GM10248 (cell line): ENCODE measurements around the gene MTHFSD.
A peak's percentile ranks its signal among the peaks of the same experiment; 100 is the strongest.

ENCODE experiments used
- CTCF ChIA-PET: fragments of 300-600 bp; sonication (Branson Sonifier 250); formaldehyde crosslinking; extraction: SDS; loops from one replicate; lab custom pipeline; 2021; ENCODE audit warnings: antibody characterized with exemption; lab: Yijun Ruan, JAX
- POLR2A ChIA-PET: fragments of 350-650 bp; sonication (Branson Sonifier 250); formaldehyde crosslinking; extraction: SDS; loops from one replicate; lab custom pipeline; 2020; ENCODE audit warnings: antibody characterized with exemption; lab: Yijun Ruan, JAX
- DNase-seq: peaks from one replicate; pipeline ENCODE4 v3.0.0; 2012; ENCODE audit errors: extremely low spot score
- TF ChIP-seq, protein P1 (sequence below): IDR thresholded peaks from 2 replicates; pipeline ENCODE4 v1.5.1; 2012; ENCODE audit warnings: mild to moderate bottlenecking, low read depth; ENCODE audit errors: extremely low read depth, missing control alignments, control extremely low read depth

Gene MTHFSD, protein sequence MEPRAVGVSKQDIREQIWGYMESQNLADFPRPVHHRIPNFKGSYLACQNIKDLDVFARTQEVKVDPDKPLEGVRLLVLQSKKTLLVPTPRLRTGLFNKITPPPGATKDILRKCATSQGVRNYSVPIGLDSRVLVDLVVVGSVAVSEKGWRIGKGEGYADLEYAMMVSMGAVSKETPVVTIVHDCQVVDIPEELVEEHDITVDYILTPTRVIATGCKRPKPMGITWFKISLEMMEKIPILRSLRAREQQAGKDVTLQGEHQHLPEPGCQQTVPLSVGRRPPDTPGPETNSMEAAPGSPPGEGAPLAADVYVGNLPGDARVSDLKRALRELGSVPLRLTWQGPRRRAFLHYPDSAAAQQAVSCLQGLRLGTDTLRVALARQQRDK

GRCh38 chr16:86554917-86555703 is at the start of gene MTHFSD:
TSS of gene MTHFSD (minus strand) at chr16:86555235. CDS start at chr16:86555184, 51 bp downstream.
- TF ChIP-seq, protein P1, sequence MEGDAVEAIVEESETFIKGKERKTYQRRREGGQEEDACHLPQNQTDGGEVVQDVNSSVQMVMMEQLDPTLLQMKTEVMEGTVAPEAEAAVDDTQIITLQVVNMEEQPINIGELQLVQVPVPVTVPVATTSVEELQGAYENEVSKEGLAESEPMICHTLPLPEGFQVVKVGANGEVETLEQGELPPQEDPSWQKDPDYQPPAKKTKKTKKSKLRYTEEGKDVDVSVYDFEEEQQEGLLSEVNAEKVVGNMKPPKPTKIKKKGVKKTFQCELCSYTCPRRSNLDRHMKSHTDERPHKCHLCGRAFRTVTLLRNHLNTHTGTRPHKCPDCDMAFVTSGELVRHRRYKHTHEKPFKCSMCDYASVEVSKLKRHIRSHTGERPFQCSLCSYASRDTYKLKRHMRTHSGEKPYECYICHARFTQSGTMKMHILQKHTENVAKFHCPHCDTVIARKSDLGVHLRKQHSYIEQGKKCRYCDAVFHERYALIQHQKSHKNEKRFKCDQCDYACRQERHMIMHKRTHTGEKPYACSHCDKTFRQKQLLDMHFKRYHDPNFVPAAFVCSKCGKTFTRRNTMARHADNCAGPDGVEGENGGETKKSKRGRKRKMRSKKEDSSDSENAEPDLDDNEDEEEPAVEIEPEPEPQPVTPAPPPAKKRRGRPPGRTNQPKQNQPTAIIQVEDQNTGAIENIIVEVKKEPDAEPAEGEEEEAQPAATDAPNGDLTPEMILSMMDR: no peak
- ChIA-PET POLR2A (interaction anchor here (0.6 kb wide), 1 partner anchor 1243 kb away, joined by 3 read pairs; no protein-coding TSS in a partner anchor), CTCF (no interaction called here)
- peak; percentile 99 for DNase-seq

- peak; percentile 69 for DNase-seq
- ChIA-PET CTCF (no interaction called here), POLR2A (no interaction called here)
- TF ChIP-seq, protein P1: no peak
These were observed 49.6 kb upstream of the MTHFSD start for GRCh38 chr16:86604436-86605193.

DNA sequence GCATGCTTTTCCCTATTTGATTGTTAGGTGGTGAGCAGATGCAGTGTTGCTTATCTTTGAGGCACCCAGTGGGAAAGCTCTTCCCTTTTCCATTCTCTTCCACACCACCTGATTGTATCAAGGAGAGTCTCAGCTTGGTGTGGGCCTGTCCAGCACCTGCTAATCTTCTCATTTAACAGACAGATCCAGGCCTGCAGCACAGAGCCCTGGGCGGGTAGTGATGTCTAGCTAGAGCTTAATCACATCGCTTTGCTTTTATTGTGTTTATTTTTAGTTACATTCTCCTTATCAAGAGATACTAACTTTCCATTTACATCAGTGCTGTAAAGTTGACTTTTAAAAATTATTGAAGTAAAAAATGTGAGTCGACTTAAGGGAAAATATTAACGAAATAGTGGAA is 47.5 kb upstream of the MTHFSD start:
- POLR2A ChIA-PET: no interaction called here
- TF ChIP-seq, protein P1: no peak
- no peak for DNase-seq
- CTCF ChIA-PET: no interaction called here

GRCh38 chr16:86601356-86601755 is 46.3 kb upstream of the MTHFSD start:
- ChIA-PET CTCF (no interaction called here), POLR2A (no interaction called here)
- DNase-seq: no peak
- TF ChIP-seq, protein P1: no peak

DNA sequence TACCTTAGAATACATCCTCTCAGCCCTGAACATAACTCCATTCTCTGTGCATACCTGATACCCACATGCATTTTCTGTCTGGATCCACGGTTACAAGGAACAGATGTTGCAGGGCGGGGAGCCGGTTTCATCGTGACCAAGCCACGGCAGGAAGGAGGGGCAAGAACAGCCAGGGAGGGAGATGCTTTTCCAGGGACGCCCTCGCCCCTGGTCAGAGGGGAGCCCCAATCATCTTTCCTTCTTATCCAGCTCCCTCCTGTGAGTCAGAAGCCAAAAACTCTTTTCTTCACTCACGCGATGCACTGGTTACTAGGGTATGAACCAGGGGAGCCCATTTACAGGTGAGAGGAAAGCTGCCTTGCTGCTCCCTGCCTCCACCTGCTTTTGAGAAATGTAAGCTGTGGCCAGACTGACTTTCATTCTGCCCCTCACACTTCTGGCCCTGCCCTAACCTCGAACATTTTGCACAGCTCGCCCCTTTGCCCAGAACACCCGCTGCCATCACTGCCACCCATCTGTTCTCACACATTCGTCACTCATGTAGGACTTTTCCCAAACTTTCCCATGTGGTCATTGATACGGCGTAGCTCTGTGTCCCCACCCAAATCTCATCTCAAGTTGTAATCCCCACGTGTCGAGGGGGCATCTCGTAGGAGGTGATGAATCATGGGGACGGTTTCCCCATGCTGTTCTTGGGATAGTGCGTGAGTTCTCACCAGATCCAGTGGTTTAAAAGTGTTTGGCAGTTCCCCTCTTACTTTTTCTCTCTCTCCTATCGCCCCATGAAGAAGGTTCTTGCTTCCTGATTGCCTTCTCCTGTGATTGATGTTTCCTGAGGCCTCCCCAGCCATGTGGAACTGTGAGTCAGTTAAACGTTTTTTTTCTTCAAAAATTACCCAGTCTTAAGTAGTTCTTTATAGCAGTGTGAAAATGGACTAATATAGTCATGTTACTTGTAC is 43.9 kb upstream of the MTHFSD start:
- no peak for DNase-seq
- ChIA-PET POLR2A (no interaction called here), CTCF (no interaction called here)
- TF ChIP-seq, protein P1: no peak
